ENCODE data around the gene GPR78. TPM values are rescaled to one million over a fixed set of nuclear protein-coding genes. Genes with fewer than 3 reads are reported as not detected.

The GPR78 gene
- total RNA-seq, 1 experiment from 2014 or later: 3.4 TPM

DNA sequence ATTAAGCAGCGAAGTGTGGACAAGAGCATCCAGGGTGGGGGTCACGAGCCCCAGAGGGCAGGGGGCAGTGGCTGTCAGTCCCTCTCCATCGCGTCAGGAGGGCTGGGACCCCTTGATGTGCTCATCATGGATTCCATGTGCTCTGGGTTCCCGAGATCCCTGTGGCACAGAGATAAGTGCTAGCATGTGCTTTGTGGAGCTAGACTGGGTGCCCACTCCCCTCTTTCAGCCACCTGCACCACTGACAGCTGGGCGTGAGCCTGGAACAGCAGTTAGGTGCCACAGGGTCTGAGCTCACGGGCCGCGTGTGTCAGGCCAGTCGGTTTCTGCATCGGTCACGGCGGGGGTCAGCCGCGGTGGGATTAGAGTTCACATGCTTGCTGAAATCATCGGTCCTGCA is 36.6 kb downstream of the GPR78 start:
- no CpG with 5 or more reads among the region's 16 CpGs for WGBS (ENCODE audit: extremely low coverage, insufficient read length, low lambda C conversion rate)
- H3K27ac ChIP-seq (ENCODE audit: insufficient read length, low read depth, low read length): no peak overlapping the region
- H4K20me1 ChIP-seq (ENCODE audit: control insufficient read depth, insufficient read depth, insufficient read length): no peaks in the 10 kb centered on the region
- Mint-ChIP-seq H3K36me3 (ENCODE audit: insufficient read depth in 1 of 3, low read depth in 3 of 3) (peaks cover 0 to 59% (median 47%) of the 10 kb centered on the region in 3 experiments; a peak in 5 of 7 replicates), H3K27ac (peak overlapping the region in 1 of 3 experiments; percentile 93; a peak in 1 of 7 replicates), H3K27me3 (ENCODE audit: low read depth) (peaks cover 2% of the 10 kb centered on the region; the same call in 1 of the 2 replicates), H3K9me3 (no peaks in the 10 kb centered on the region), H3K4me3 (no peak overlapping the region), H3K4me1 (no peaks in the 10 kb centered on the region)
- H3K4me1 ChIP-seq (ENCODE audit: insufficient read depth, low read length): no peaks in the 10 kb centered on the region
- H4K5ac ChIP-seq (ENCODE audit: insufficient read length, low read depth, low read length): no peak overlapping the region
- no peaks in the 10 kb centered on the region for H3K9me3 ChIP-seq (ENCODE audit: control insufficient read depth, low read depth, low read length)
- H3K18ac ChIP-seq (ENCODE audit: insufficient read length, low read depth, low read length): no peak overlapping the region
- no peak overlapping the region for H3K4me2 ChIP-seq (ENCODE audit: insufficient read depth, insufficient read length, low read length)
- H3K56ac ChIP-seq (ENCODE audit: insufficient read length, low read depth, low read length): no peak overlapping the region
- no peaks in the 10 kb centered on the region for H3K79me2 ChIP-seq (ENCODE audit: insufficient read depth, low read length)
- no peak overlapping the region for H3K4ac ChIP-seq (ENCODE audit: low read depth, low read length)
- H2BK12ac ChIP-seq (ENCODE audit: insufficient read length, low read depth, low read length): no peak overlapping the region
- H4K91ac ChIP-seq (ENCODE audit: insufficient read length, low read depth, low read length): no peak overlapping the region
- H2BK120ac ChIP-seq (ENCODE audit: low read depth, low read length, poor library complexity, severe bottlenecking): no peak overlapping the region
- H3K23ac ChIP-seq (ENCODE audit: insufficient read length, low read depth, low read length): no peak overlapping the region
- H3K79me1 ChIP-seq (ENCODE audit: insufficient read depth, low read depth, low read length, poor library complexity, severe bottlenecking): no peaks in the 10 kb centered on the region
- TF ChIP-seq, protein P1, sequence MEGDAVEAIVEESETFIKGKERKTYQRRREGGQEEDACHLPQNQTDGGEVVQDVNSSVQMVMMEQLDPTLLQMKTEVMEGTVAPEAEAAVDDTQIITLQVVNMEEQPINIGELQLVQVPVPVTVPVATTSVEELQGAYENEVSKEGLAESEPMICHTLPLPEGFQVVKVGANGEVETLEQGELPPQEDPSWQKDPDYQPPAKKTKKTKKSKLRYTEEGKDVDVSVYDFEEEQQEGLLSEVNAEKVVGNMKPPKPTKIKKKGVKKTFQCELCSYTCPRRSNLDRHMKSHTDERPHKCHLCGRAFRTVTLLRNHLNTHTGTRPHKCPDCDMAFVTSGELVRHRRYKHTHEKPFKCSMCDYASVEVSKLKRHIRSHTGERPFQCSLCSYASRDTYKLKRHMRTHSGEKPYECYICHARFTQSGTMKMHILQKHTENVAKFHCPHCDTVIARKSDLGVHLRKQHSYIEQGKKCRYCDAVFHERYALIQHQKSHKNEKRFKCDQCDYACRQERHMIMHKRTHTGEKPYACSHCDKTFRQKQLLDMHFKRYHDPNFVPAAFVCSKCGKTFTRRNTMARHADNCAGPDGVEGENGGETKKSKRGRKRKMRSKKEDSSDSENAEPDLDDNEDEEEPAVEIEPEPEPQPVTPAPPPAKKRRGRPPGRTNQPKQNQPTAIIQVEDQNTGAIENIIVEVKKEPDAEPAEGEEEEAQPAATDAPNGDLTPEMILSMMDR (conservative IDR thresholded peaks at IDR 0.05): no peak
- H3T11ph ChIP-seq (ENCODE audit: low read length): no peak overlapping the region
- H2BK15ac ChIP-seq (ENCODE audit: low read depth, low read length): no peak overlapping the region
- no peaks in the 10 kb centered on the region for H3K23me2 ChIP-seq (ENCODE audit: insufficient read length, low read depth, low read length, poor library complexity, severe bottlenecking)
- H2BK5ac ChIP-seq (ENCODE audit: insufficient read length, low read length): no peak overlapping the region
- H3K27me3 ChIP-seq (ENCODE audit: insufficient read depth, low read length): no peaks in the 10 kb centered on the region
- no peak overlapping the region for H4K8ac ChIP-seq (replicated peaks; ENCODE audit: insufficient read length, low read depth, low read length)
- no peak overlapping the region for H2AK5ac ChIP-seq (ENCODE audit: insufficient read length, low read length)
- H2AFZ ChIP-seq (ENCODE audit: low read length): no peak overlapping the region
- no peak overlapping the region for H2BK20ac ChIP-seq (ENCODE audit: low read depth, low read length, poor library complexity, severe bottlenecking)
- H3K9ac ChIP-seq (ENCODE audit: extremely low read depth, insufficient read length, low read length): no peak overlapping the region
- DNase-seq: no peak
- H3K14ac ChIP-seq (ENCODE audit: insufficient read depth, low read length): no peak overlapping the region; the same call in 1 of the 2 replicates
